Endothelial cell of umbilical vein (primary cell): ENCODE measurements around the gene HECW1. TPM values are rescaled to one million over a fixed set of nuclear protein-coding genes. Genes with fewer than 3 reads are reported as not detected.

Experiments
- BruUV-seq: library from RNA; stranded (reverse); fragments of 400-500 nt; replicated peaks from 2 replicates; lab custom pipeline; 2021; lab: Mats Ljungman, UMichigan
- CTCF ChIA-PET: fragments of 300-600, 350-600 bp; sonication (Branson Sonifier 250); formaldehyde crosslinking; loops from one replicate; lab custom pipeline; 2021; ENCODE audit warnings: antibody characterized with exemption, inconsistent platforms; lab: Charles Lee
- POLR2A ChIA-PET: fragments of 300-600, 350-600 bp; sonication (Branson Sonifier 250); formaldehyde crosslinking; loops from one replicate; lab custom pipeline; 2021; ENCODE audit warnings: antibody characterized with exemption, inconsistent platforms; lab: Charles Lee
- DNase-seq: peaks from one replicate; pipeline ENCODE4 v3.0.0-alpha.2; 2011; ENCODE audit warnings: low read depth, low spot score
- FAIRE-seq: peaks from 2 replicates; lab custom pipeline; 2011; peaks lifted over from hg19 to GRCh38; lab: Jason Lieb, UNC
- H2AFZ ChIP-seq: 2 replicates; pipeline ENCODE4 v1.6.0; 2012; ENCODE audit warnings: low read depth, low read length, control low read depth, inconsistent platforms
- H3K27ac ChIP-seq: 2 replicates; pipeline ENCODE4 v1.5.1; 2011; ENCODE audit warnings: low read depth, mild to moderate bottlenecking, control low read depth, low read length, moderate library complexity; ENCODE audit not compliant: insufficient read depth
- H3K27me3 ChIP-seq, 2 experiments: 2 replicates each; pipeline versions ENCODE4 v1.6.0 to v1.6.1; 2011; ENCODE audit warnings: low read length in 2 of 2, mixed read lengths in 1 of 2; ENCODE audit not compliant: control insufficient read depth in 2 of 2, insufficient read depth in 2 of 2
- H3K36me3 ChIP-seq, 2 experiments: 2 replicates in 1 of 2; 3 replicates in 1 of 2; pipeline ENCODE4 v1.5.1; 2011; ENCODE audit warnings: low read length in 2 of 2, mild to moderate bottlenecking in 1 of 2, moderate library complexity in 1 of 2; ENCODE audit not compliant: control insufficient read depth in 2 of 2, insufficient read depth in 2 of 2; ENCODE audit errors: extremely low read depth in 1 of 2
- H3K4me1 ChIP-seq: 3 replicates; pipeline ENCODE4 v1.5.1; 2011; ENCODE audit warnings: mild to moderate bottlenecking, low read length; ENCODE audit not compliant: control insufficient read depth, insufficient read depth; ENCODE audit errors: extremely low read depth
- H3K4me2 ChIP-seq: 2 replicates; pipeline ENCODE4 v1.6.1; 2011; ENCODE audit warnings: low read length, control low read depth, mixed read lengths; ENCODE audit not compliant: insufficient read depth
- H3K4me3 ChIP-seq, 3 experiments: fragments of 200-600 bp in 1 of 3; sonication (generic), shearing (Covaris generic) in 1 of 3; replicated peaks in 1 of 3; 2 replicates each; pipeline ENCODE4 v1.5.1; 2011 to 2016; ENCODE audit warnings: control low read depth in 3 of 3, low read length in 3 of 3, mild to moderate bottlenecking in 2 of 3, inconsistent platforms in 1 of 3, low read depth in 1 of 3, moderate library complexity in 1 of 3; ENCODE audit not compliant: insufficient read depth in 1 of 3
- H3K79me2 ChIP-seq: 2 replicates; pipeline ENCODE4 v1.6.0; 2012; ENCODE audit warnings: low read length, inconsistent platforms; ENCODE audit not compliant: control insufficient read depth, insufficient read depth
- H3K9ac ChIP-seq: replicated peaks from 2 replicates; pipeline ENCODE3; 2011; ENCODE audit warnings: low read length, control low read depth; ENCODE audit not compliant: insufficient read depth; ENCODE audit errors: extremely low read depth
- H3K9me1 ChIP-seq: replicated peaks from 3 replicates; pipeline ENCODE4 v1.6.0; 2011; ENCODE audit warnings: mild to moderate bottlenecking, low read length; ENCODE audit not compliant: control insufficient read depth, insufficient read depth; ENCODE audit errors: extremely low read depth
- H3K9me3 ChIP-seq: replicated peaks from 2 replicates; pipeline ENCODE4 v1.5.1; 2012; ENCODE audit warnings: low read length, inconsistent platforms; ENCODE audit not compliant: control insufficient read depth, insufficient read depth
- H4K20me1 ChIP-seq: replicated peaks from 2 replicates; pipeline ENCODE3; 2011; ENCODE audit warnings: mild to moderate bottlenecking, low read length; ENCODE audit not compliant: control insufficient read depth, insufficient read depth; ENCODE audit errors: extremely low read depth
- EZH2 ChIP-seq: IDR thresholded peaks from 2 replicates; pipeline ENCODE4 v1.6.1; 2012; ENCODE audit warnings: borderline replicate concordance, low read depth, mild to moderate bottlenecking, moderate library complexity, low read length, inconsistent platforms; ENCODE audit not compliant: severe bottlenecking
- FOS ChIP-seq: IDR thresholded peaks from 2 replicates; pipeline ENCODE4 v1.6.1; 2011; ENCODE audit warnings: mild to moderate bottlenecking, low read length, moderate library complexity, borderline replicate concordance; ENCODE audit not compliant: insufficient read depth
- GATA2 ChIP-seq: IDR thresholded peaks from 2 replicates; pipeline ENCODE4 v1.7.0; 2011; ENCODE audit warnings: low read depth, mild to moderate bottlenecking, moderate library complexity, mixed read lengths, low read length; ENCODE audit not compliant: insufficient read length, insufficient read depth
- JUN ChIP-seq: IDR thresholded peaks from 2 replicates; pipeline ENCODE4 v1.6.1; 2011; ENCODE audit warnings: borderline replicate concordance, low read depth; ENCODE audit not compliant: insufficient read length, insufficient read depth
- MYC ChIP-seq: IDR thresholded peaks from one replicate; pipeline ENCODE4 v1.6.1; 2011; ENCODE audit warnings: mild to moderate bottlenecking, low read depth, low read length
- POLR2A ChIP-seq: IDR thresholded peaks from 2 replicates; pipeline ENCODE4 v1.6.1; 2012; ENCODE audit warnings: low read depth, mild to moderate bottlenecking, control low read depth, low read length
- POLR2AphosphoS5 ChIP-seq: IDR thresholded peaks from 2 replicates; pipeline ENCODE4 v1.6.1; 2012; ENCODE audit warnings: low read depth, mild to moderate bottlenecking, control low read depth, low read length, moderate library complexity; ENCODE audit not compliant: insufficient read depth
- dilution Hi-C: fragments of 300-500 bp; cut with MboI; formaldehyde crosslinking; loops from one replicate; pipeline ENCODE4 v1.15.0; 2019; ENCODE audit warnings: low sequenced_read_pairs; ENCODE audit not compliant: extremely low pct_ligation_motif_present
- intact Hi-C: fragments of 100-400 bp; cut with micrococcal nuclease; formaldehyde crosslinking; loops from one replicate; pipeline ENCODE4 v1.10.0; 2022
- polyA plus RNA-seq, 4 experiments: library from polyadenylated mRNA; depleted of rRNA in 3 of 4; stranded (reverse) in 3 of 4; unstranded in 1 of 4; fragments of >200 nt; gene quantifications; 2 replicates each; pipeline versions ENCODE4 v1.2.1 to v1.2.3, GENCODE V29; 2011 to 2012; ENCODE audit warnings: missing spikeins in 1 of 4
- total RNA-seq: library from RNA; stranded (reverse); gene quantifications from 2 replicates; pipeline ENCODE4 v1.2.3, GENCODE V29; 2021
- TF ChIP-seq, protein P1 (sequence below): IDR thresholded peaks from 2 replicates; pipeline ENCODE4 v1.6.1; 2011; ENCODE audit not compliant: insufficient read depth, insufficient read length
- TF ChIP-seq, protein P2 (sequence below), 2 donors: IDR thresholded peaks; 1 replicate in 1 of 2; 2 replicates in 1 of 2; pipeline ENCODE4 v1.5.1; 2011; ENCODE audit warnings: low read length in 2 of 2, mild to moderate bottlenecking in 2 of 2, moderate library complexity in 2 of 2, control low read depth in 1 of 2, inconsistent platforms in 1 of 2, low read depth in 1 of 2; ENCODE audit not compliant: insufficient read depth in 1 of 2; ENCODE audit errors: extremely low read depth in 1 of 2

Gene HECW1
- total and polyA plus RNA-seq, 2 donors (not counting 3 experiments of a cell fraction or from before 2014, with no cell fraction given): not detected

DNA sequence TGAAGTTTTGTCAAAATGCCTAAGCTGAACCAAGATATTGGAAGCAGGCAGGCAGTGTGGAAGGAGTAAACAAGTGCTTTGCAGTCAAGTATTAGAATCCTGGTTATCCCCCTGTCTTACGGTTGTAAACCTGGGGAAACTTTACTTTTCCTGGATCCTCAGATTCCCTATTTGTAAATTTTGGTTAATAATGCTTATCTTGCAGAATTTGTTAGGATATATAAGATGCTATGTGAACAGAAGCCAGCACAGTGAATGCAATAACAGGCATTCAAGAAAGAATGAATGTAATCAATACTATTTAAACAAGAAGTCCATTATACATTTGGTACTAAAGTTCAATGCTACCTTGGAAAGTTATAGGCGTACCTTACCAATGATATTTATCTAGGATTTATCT, 378.7 kb downstream of the HECW1 start:
- Histone ChIP-seq H3K4me3 (no peak overlapping the region), H3K9ac (no peak overlapping the region), H3K36me3 (no peaks in the 10 kb centered on the region), H3K79me2 (no peaks in the 10 kb centered on the region), H3K4me1 (no peaks in the 10 kb centered on the region), H3K27me3 (peaks cover 2 to 8% of the 10 kb centered on the region in 2 experiments), H4K20me1 (no peaks in the 10 kb centered on the region), H3K9me3 (no peaks in the 10 kb centered on the region), H3K4me2 (no peak overlapping the region), H3K27ac (no peak overlapping the region), H3K9me1 (no peaks in the 10 kb centered on the region), H2AFZ (no peak overlapping the region)
- TF ChIP-seq FOS (no peak), MYC (no peak), EZH2 (no peak), GATA2 (no peak), JUN (no peak), POLR2A (no peak), POLR2AphosphoS5 (no peak)
- TF ChIP-seq, protein P1, sequence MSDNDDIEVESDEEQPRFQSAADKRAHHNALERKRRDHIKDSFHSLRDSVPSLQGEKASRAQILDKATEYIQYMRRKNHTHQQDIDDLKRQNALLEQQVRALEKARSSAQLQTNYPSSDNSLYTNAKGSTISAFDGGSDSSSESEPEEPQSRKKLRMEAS: no peak
- TF ChIP-seq, protein P2, sequence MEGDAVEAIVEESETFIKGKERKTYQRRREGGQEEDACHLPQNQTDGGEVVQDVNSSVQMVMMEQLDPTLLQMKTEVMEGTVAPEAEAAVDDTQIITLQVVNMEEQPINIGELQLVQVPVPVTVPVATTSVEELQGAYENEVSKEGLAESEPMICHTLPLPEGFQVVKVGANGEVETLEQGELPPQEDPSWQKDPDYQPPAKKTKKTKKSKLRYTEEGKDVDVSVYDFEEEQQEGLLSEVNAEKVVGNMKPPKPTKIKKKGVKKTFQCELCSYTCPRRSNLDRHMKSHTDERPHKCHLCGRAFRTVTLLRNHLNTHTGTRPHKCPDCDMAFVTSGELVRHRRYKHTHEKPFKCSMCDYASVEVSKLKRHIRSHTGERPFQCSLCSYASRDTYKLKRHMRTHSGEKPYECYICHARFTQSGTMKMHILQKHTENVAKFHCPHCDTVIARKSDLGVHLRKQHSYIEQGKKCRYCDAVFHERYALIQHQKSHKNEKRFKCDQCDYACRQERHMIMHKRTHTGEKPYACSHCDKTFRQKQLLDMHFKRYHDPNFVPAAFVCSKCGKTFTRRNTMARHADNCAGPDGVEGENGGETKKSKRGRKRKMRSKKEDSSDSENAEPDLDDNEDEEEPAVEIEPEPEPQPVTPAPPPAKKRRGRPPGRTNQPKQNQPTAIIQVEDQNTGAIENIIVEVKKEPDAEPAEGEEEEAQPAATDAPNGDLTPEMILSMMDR (IDR thresholded peaks at IDR 0.05; ENCODE audit: extremely low read depth in 1 of 2, insufficient read depth in 1 of 2, low read depth in 1 of 2, low read length in 2 of 2): no peak
- ChIA-PET CTCF (interaction anchor here (0.6 to 1.0 kb wide), 3 partner anchors 12 to 36 kb away, joined by 3 read pairs; no protein-coding TSS in a partner anchor), POLR2A (interaction anchor here (0.8 kb wide), 1 partner anchor 91 kb away, joined by 3 read pairs; no protein-coding TSS in a partner anchor)
- DNase-seq (no peak), FAIRE-seq (no peak)
- dilution Hi-C loops: no loop called here
- intact Hi-C loops: no loop called here
- no TSS peak for BruUV-seq
